Effector memory CD4-positive, alpha-beta T cell (primary cell): Measurements from ENCODE around the gene ROS1.

Experiments used
- DNase-seq, 3 donors: peaks; one replicate each; pipeline ENCODE4 v3.0.0-alpha.2; 2020
- H3K27ac ChIP-seq: 2 replicates; pipeline ENCODE4 v1.7.0; 2013; ENCODE audit warnings: mild to moderate bottlenecking, low read length, moderate library complexity; ENCODE audit not compliant: insufficient read depth, poor library complexity, severe bottlenecking
- H3K27me3 ChIP-seq: replicated peaks from 2 replicates; pipeline ENCODE4 v1.7.0; 2013; ENCODE audit warnings: mild to moderate bottlenecking, low read length; ENCODE audit not compliant: insufficient read depth, control insufficient read depth, poor library complexity, severe bottlenecking
- H3K36me3 ChIP-seq: 2 replicates; pipeline ENCODE4 v1.7.0; 2013; ENCODE audit warnings: mild to moderate bottlenecking, low read length, moderate library complexity; ENCODE audit not compliant: control insufficient read depth, insufficient read depth
- H3K4me1 ChIP-seq: 2 replicates; pipeline ENCODE4 v1.7.0; 2013; ENCODE audit warnings: low read length, mild to moderate bottlenecking; ENCODE audit not compliant: control insufficient read depth, insufficient read depth, poor library complexity, severe bottlenecking
- H3K4me3 ChIP-seq: 2 replicates; pipeline ENCODE4 v1.7.0; 2013; ENCODE audit warnings: low read length, low read depth, mild to moderate bottlenecking; ENCODE audit not compliant: insufficient read depth, poor library complexity, severe bottlenecking
- H3K9me3 ChIP-seq: 2 replicates; pipeline ENCODE4 v1.7.0; 2013; ENCODE audit warnings: mild to moderate bottlenecking, low read length, moderate library complexity; ENCODE audit not compliant: control insufficient read depth

Gene ROS1

DNA sequence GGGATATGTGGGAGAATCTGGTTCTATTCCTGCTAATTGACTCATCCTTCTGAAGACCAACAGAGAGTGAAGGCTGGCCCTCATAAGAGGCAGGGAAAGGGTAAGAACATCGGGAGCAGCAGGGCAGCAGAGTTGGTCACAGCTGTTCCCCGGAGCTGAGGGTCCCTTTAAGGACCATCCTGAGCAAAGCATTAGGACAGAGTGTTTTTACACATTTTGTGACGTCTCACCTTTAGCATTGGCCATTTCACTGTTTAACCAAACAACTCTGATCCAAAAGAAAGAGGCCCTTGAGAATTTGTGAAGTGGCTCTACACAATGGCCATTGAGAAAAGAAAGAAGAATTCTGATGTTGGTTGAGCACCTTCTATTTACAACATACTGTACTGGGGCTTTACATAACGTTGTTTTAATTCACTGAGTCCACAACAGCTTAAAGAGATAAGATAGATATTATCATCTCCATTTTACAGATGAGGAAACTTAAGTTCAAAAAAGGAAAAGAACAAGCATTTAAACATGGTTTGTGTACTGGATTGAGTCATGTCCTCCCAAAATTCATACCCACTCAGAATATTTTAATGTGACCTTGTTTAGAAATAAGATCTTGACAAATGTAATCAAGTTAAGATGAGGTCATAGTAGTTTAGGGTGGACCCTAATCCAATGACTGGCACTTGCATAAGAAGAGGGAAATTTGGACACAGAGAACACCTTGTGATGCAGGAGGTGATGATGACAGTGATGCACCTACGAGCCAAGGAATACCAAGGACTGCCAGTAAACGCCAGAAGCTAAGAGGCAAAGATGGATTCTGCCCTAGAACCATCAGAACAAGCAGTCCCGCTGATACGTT lies 98.4 kb downstream of the ROS1 start:
- no peaks in the 10 kb centered on the region for H3K4me1 ChIP-seq
- no peak for DNase-seq
- no peaks in the 10 kb centered on the region for H3K9me3 ChIP-seq
- H3K27me3 ChIP-seq = no peaks in the 10 kb centered on the region
- no peak overlapping the region for H3K27ac ChIP-seq
- no peak overlapping the region for H3K4me3 ChIP-seq
- H3K36me3 ChIP-seq = no peaks in the 10 kb centered on the region

DNA sequence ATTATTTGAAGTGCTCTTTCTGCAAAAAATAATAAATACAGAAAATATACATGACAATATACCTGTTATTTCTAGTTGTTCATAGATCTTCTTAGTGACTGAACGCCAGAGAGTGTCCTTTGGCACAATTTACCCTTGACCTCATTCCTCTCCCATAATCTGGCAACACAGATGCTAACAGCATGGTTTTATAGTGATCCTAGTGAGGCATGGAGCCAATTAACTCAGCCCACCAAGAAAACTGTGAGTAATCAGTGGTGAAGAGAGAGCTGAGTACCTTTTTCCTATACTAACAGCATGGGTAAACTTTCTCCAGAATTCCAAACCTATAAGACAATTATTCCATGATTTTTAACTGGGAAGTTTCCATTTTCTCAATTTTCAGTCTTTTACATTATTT lies 99.3 kb downstream of the ROS1 start:
- Histone ChIP-seq H3K27ac (no peak overlapping the region), H3K4me1 (no peaks in the 10 kb centered on the region), H3K9me3 (no peaks in the 10 kb centered on the region), H3K36me3 (no peaks in the 10 kb centered on the region), H3K4me3 (no peak overlapping the region), H3K27me3 (no peaks in the 10 kb centered on the region)
- no peak for DNase-seq

DNA sequence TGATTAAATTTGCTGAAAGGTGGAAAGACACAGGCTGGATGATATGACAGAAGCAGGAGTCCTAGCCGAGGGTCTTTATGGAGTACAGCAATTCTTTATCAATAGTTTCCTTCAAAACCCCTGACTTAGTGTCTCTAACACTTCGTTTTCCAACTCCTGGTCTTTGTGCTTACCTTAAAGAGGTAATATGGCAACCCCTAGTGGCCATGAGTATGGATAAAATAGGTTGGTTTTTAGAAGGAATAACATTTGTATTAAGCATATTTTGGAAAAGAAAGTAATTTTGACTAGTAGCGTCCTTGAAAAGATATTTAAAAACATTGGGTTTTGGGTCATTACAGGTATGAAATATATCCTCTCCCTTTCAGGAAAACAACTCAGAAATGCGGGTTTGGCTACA lies 108.5 kb downstream of the ROS1 start:
- H3K27me3 ChIP-seq = no peaks in the 10 kb centered on the region
- H3K36me3 ChIP-seq = no peaks in the 10 kb centered on the region
- no peak for DNase-seq
- no peak overlapping the region for H3K4me3 ChIP-seq
- no peak overlapping the region for H3K27ac ChIP-seq
- H3K4me1 ChIP-seq = no peaks in the 10 kb centered on the region
- H3K9me3 ChIP-seq = no peaks in the 10 kb centered on the region

DNA sequence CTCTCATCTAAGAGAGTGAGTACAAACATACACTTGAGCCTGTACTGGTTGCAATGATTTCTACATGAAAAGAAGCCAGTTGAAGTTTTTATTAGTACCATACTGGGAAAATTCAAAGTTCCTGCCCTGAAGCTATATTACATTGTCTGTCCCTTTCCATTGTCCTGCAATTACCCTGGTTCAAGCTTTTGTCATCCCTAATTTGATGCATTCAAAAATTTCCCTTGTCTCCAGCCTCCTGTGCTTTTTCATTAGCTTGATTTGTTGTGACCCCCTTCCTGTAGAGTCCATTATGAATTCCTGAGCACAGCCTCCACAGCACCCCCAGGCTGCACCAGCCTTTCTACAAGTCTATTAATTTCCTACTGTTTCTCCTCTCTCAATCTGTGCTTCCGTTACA lies 114.0 kb downstream of the ROS1 start:
- H3K27me3 ChIP-seq = no peaks in the 10 kb centered on the region
- no peak overlapping the region for H3K27ac ChIP-seq
- H3K4me3 ChIP-seq = no peak overlapping the region
- no peaks in the 10 kb centered on the region for H3K36me3 ChIP-seq
- H3K4me1 ChIP-seq = no peaks in the 10 kb centered on the region
- no peaks in the 10 kb centered on the region for H3K9me3 ChIP-seq
- no peak for DNase-seq

- Histone ChIP-seq H3K9me3 (no peaks in the 10 kb centered on the region), H3K27me3 (no peaks in the 10 kb centered on the region), H3K36me3 (no peaks in the 10 kb centered on the region), H3K4me1 (no peaks in the 10 kb centered on the region), H3K27ac (no peak overlapping the region), H3K4me3 (no peak overlapping the region)
- no peak for DNase-seq
These were observed 114.4 kb downstream of the ROS1 start for GRCh38 chr6:117311310-117311709.

- no peak for DNase-seq
- Histone ChIP-seq H3K27ac (no peak overlapping the region), H3K4me3 (no peak overlapping the region), H3K4me1 (no peaks in the 10 kb centered on the region), H3K27me3 (no peaks in the 10 kb centered on the region), H3K9me3 (no peaks in the 10 kb centered on the region), H3K36me3 (no peaks in the 10 kb centered on the region)
These were observed 116.1 kb downstream of the ROS1 start for GRCh38 chr6:117309611-117310010.

- H3K4me3 ChIP-seq = no peak overlapping the region
- H3K9me3 ChIP-seq = no peaks in the 10 kb centered on the region
- no peaks in the 10 kb centered on the region for H3K4me1 ChIP-seq
- H3K27me3 ChIP-seq = no peaks in the 10 kb centered on the region
- no peaks in the 10 kb centered on the region for H3K36me3 ChIP-seq
- DNase-seq = no peak
- no peak overlapping the region for H3K27ac ChIP-seq
These were observed 116.7 kb downstream of the ROS1 start for GRCh38 chr6:117309069-117309468.

DNA sequence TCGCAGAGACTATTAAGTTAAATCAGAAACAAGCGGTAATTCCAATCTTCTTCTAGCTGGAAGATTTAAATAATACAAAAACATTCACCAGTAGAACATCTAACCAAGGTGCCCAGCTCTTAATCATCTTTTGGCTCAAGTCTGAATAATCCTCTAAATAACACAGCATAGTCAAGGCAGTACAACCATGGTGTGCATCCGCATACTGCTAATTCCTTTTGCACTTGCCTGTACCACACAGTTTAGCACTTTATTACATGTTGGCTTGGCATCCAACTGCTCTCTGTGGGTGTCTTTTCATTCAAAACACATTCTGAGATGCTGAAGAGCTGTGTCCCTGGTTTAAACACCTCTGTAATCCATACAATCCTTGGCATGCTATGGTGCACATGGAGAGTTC lies 118.1 kb downstream of the ROS1 start:
- DNase-seq = no peak
- Histone ChIP-seq H3K4me3 (no peak overlapping the region), H3K9me3 (no peaks in the 10 kb centered on the region), H3K27ac (no peak overlapping the region), H3K4me1 (no peaks in the 10 kb centered on the region), H3K27me3 (no peaks in the 10 kb centered on the region), H3K36me3 (no peaks in the 10 kb centered on the region)

DNA sequence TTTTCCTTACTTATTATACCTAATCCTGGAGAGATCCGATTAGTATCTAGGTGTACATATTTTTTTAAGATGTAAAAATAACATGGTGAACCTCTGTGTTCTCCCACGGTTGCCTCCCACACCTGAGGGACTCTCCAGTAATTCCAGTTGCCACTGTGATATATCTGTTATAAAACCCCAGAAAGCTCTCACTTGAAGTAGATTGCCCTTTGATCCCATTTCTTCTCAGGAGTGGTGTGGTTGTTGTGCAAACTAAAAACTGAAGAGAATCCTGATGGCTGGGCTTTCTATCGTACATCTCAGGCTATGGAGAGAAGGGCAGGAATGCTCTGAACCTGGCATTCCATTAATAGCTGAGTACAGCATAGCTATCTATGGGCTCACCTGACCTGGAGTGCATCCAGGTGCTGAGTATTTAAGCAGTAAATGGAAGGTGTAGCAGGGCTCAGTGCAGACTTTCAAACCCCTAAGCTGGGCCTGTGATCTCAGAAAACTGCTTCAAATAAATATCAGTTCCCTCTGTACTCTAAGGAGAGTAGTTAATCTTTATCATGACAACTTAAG lies 119.4 kb downstream of the ROS1 start:
- DNase-seq = no peak
- no peaks in the 10 kb centered on the region for H3K9me3 ChIP-seq
- H3K27me3 ChIP-seq = no peaks in the 10 kb centered on the region
- H3K27ac ChIP-seq = no peak overlapping the region
- no peak overlapping the region for H3K4me3 ChIP-seq
- H3K36me3 ChIP-seq = no peaks in the 10 kb centered on the region
- H3K4me1 ChIP-seq = no peaks in the 10 kb centered on the region

- DNase-seq = no peak
- Histone ChIP-seq H3K9me3 (no peaks in the 10 kb centered on the region), H3K36me3 (no peaks in the 10 kb centered on the region), H3K4me3 (no peak overlapping the region), H3K27ac (no peak overlapping the region), H3K4me1 (no peaks in the 10 kb centered on the region), H3K27me3 (no peaks in the 10 kb centered on the region)
These were observed 121.3 kb downstream of the ROS1 start for GRCh38 chr6:117304446-117304845.
